ENCODE measurements around the gene ADNP. TPM values are rescaled to one million over a fixed set of nuclear protein-coding genes. Genes with fewer than 3 reads are reported as not detected.

The ADNP gene
- total RNA-seq, 1 experiment from 2014 or later = 143 TPM

DNA sequence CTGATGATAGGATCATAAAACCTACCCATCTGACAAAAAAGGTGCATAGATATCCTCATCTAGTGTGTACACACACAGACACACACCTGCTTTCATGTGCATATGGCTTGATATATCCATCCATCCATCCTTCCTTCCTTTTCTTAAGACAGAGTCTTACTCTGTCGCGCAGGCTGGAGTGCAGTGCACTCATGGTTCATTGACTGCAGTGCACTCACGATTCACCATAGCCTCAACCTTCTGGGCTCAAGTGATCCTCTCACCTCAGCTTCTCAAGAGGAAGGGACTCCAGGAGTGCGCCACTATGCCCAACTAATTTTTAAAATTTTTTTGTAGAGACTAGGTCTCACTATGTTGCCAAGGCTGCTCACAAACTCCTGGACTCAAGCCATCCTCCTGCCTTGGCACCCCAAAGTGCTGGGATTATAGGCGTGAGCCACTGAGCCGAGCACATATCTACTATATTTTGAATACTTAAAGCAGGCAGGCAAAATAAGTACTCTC lies 27.1 kb downstream of the ADNP start:
- Histone ChIP-seq H3K4me2 (ENCODE audit: insufficient read depth, insufficient read length, low read length) (no peak overlapping the region), H2BK5ac (ENCODE audit: insufficient read length, low read length) (no peak overlapping the region), H3K4me1 (ENCODE audit: insufficient read depth, low read length) (no peaks in the 10 kb centered on the region), H3K56ac (ENCODE audit: insufficient read length, low read depth, low read length) (no peak overlapping the region), H2BK12ac (ENCODE audit: insufficient read length, low read depth, low read length) (no peak overlapping the region), H2BK15ac (ENCODE audit: low read depth, low read length) (no peak overlapping the region), H2BK20ac (ENCODE audit: low read depth, low read length, poor library complexity, severe bottlenecking) (no peak overlapping the region), H2AK5ac (ENCODE audit: insufficient read length, low read length) (no peak overlapping the region), H3K9me3 (ENCODE audit: control insufficient read depth, low read depth, low read length) (no peaks in the 10 kb centered on the region), H2BK120ac (ENCODE audit: low read depth, low read length, poor library complexity, severe bottlenecking) (no peak overlapping the region), H4K8ac (replicated peaks; ENCODE audit: insufficient read length, low read depth, low read length) (no peak overlapping the region), H4K91ac (ENCODE audit: insufficient read length, low read depth, low read length) (no peak overlapping the region), H3K79me2 (ENCODE audit: insufficient read depth, low read length) (peaks cover 32% of the 10 kb centered on the region; the same call in 1 of the 2 replicates), H3K23ac (ENCODE audit: insufficient read length, low read depth, low read length) (no peak overlapping the region), H3K14ac (ENCODE audit: insufficient read depth, low read length) (no peak overlapping the region), H3K4ac (ENCODE audit: low read depth, low read length) (no peak overlapping the region), H3K27me3 (ENCODE audit: insufficient read depth, low read length) (no peaks in the 10 kb centered on the region), H4K20me1 (ENCODE audit: control insufficient read depth, insufficient read depth, insufficient read length) (no peaks in the 10 kb centered on the region), H3K79me1 (ENCODE audit: insufficient read depth, low read depth, low read length, poor library complexity, severe bottlenecking) (peaks cover 3% of the 10 kb centered on the region), H2AFZ (ENCODE audit: low read length) (no peak overlapping the region), H3K27ac (ENCODE audit: insufficient read length, low read depth, low read length) (no peak overlapping the region), H3K18ac (ENCODE audit: insufficient read length, low read depth, low read length) (no peak overlapping the region), H3K9ac (ENCODE audit: extremely low read depth, insufficient read length, low read length) (no peak overlapping the region), H4K5ac (ENCODE audit: insufficient read length, low read depth, low read length) (no peak overlapping the region), H3T11ph (ENCODE audit: low read length) (no peak overlapping the region), H3K23me2 (ENCODE audit: insufficient read length, low read depth, low read length, poor library complexity, severe bottlenecking) (no peaks in the 10 kb centered on the region)
- Mint-ChIP-seq H3K9me3 (no peaks in the 10 kb centered on the region), H3K27ac (peak overlapping the region in 2 of 3 experiments; percentile 2 to 88; a peak in 2 of 7 replicates), H3K36me3 (ENCODE audit: insufficient read depth in 1 of 3, low read depth in 3 of 3) (peaks cover 30 to 66% (median 62%) of the 10 kb centered on the region in 3 experiments; a peak in 6 of 7 replicates), H3K4me1 (peaks cover 13 to 16% of the 10 kb centered on the region in 2 experiments; a peak in 3 of 4 replicates), H3K27me3 (ENCODE audit: low read depth) (no peaks in the 10 kb centered on the region), H3K4me3 (no peak overlapping the region)
- DNase-seq = no peak
- TF ChIP-seq, protein P1, sequence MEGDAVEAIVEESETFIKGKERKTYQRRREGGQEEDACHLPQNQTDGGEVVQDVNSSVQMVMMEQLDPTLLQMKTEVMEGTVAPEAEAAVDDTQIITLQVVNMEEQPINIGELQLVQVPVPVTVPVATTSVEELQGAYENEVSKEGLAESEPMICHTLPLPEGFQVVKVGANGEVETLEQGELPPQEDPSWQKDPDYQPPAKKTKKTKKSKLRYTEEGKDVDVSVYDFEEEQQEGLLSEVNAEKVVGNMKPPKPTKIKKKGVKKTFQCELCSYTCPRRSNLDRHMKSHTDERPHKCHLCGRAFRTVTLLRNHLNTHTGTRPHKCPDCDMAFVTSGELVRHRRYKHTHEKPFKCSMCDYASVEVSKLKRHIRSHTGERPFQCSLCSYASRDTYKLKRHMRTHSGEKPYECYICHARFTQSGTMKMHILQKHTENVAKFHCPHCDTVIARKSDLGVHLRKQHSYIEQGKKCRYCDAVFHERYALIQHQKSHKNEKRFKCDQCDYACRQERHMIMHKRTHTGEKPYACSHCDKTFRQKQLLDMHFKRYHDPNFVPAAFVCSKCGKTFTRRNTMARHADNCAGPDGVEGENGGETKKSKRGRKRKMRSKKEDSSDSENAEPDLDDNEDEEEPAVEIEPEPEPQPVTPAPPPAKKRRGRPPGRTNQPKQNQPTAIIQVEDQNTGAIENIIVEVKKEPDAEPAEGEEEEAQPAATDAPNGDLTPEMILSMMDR (conservative IDR thresholded peaks at IDR 0.05) = no peak
- no CpG with 5 or more reads among the region's 6 CpGs for WGBS (ENCODE audit: extremely low coverage, insufficient read length, low lambda C conversion rate)
